DMS114 treated with DMSO at 0.1 percent for 48 hours (cell line): ENCODE data around the gene SYTL2.
"Not testable (repeated sequence)": the region's sequence is repeated elsewhere in the genome, so short reads cannot be mapped to it uniquely, and the experiment has no call there.

Experiments used
- DNase-seq: peaks from one replicate; lab custom pipeline; 2025; ENCODE audit not compliant: unreplicated experiment; lab: John Stamatoyannopoulos, UW

SYTL2 gene, protein sequence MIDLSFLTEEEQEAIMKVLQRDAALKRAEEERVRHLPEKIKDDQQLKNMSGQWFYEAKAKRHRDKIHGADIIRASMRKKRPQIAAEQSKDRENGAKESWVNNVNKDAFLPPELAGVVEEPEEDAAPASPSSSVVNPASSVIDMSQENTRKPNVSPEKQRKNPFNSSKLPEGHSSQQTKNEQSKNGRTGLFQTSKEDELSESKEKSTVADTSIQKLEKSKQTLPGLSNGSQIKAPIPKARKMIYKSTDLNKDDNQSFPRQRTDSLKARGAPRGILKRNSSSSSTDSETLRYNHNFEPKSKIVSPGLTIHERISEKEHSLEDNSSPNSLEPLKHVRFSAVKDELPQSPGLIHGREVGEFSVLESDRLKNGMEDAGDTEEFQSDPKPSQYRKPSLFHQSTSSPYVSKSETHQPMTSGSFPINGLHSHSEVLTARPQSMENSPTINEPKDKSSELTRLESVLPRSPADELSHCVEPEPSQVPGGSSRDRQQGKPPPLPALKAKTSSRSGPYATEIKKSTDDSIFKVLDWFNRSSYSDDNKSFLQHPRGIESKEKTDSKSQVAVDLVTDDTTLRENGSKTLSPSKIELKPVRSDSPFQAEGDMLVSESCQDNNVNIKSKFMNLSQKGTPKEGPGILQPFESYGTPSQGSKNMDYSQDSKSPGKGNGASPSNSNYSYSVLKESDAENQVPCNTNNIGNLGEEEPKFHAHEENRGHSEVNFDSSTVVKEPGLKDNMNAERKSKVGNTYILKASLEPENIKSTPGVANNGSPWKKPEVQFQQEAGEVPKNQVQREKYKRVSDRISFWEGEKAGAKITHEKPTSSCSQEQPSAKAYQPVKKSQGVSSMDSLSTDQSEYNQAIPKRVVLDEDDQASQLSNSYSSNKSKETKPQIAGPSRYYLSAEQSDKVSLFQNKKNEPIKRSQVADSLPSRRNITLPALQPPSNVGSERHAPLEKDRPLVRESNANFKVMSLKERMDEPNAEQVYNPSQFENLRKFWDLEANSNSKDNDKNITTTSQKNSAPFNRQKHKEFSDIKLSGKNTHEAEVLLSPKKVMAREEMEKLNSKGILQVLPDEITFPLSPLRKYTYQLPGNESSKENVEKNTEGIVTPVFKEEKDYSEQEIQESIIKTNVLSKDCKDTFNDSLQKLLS (N-terminal part only)

DNA sequence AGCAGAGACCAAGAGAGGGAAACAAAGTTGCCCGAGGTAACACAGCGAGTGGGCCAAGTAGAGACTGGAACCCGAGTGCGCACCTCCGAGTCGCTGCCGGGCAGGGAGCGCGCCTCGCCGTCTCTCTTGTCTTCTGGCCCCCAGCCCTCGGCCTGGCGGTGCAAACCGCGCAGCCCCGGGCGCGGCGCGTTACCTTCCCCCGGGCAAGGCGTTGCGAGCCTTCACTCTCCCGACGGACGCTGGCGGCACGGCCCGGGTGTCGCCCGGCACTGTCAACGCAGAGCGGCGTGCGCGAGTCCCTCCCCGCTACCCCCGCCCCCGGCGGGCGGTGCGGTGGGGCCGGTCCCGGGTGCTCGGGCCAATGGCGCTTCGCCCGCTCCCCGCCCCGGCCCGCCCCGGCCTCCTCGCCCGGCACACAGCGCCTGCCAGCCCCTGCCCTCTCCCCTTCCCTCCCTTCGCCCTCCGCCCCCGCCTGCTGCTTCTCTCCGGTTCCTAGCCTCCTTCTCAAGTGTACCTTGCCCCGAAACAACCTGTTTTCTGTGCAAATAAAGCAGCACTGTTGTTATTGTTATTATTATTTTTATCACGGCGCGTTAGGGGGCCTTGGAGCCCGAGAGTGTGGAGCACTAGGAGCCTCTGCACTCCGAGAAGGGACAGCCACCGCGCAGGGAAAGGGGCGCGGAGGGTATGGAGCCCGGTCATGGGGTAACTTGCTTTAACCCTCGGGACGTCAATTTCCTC is at the start of gene SYTL2:
SYTL2 (minus strand) TSS at position 271 of the 741 bp plus-strand sequence. CDS start 53,416 bp downstream, outside the sequence.
- DNase-seq = peak; percentile 4

DNA sequence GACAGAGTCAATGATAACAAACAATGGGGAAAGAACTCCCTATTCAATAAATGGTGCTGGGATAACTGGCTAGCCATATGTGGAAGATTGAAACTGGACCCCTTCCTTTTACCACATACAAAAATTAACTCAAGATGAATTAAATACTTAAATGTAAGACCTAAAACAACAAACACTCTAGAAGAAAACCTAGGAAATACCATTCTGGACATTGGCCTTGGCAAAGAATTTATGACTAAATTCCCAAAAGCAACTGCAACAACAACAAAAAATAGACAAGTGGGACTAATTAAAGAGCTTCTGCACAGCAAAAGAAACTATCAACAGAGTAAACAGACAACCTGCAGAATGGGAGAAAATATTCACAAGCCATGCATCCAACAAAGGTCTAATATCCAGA is 48.6 kb upstream of the SYTL2 start:
- not testable (repeated sequence) for DNase-seq

DNA sequence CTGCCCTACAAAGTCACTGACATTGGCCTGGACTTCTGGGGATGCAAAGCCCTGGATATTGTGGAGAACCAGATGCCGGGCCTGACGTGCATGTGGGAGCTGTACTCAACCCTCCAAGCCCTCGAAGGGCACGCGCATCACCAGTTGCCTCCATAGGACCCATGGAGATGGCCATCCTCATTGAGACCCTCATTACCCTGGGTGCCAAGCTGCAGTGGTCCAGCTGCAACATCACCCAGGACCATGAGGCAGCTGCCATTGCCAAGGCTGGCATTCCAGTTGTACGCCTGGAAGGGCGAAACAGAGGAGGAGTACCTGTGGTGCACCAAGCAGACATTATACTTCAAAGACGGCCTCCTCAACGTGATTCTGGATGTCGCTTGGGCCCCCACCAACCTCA is 46.2 kb upstream of the SYTL2 start:
- no peak for DNase-seq

DNA sequence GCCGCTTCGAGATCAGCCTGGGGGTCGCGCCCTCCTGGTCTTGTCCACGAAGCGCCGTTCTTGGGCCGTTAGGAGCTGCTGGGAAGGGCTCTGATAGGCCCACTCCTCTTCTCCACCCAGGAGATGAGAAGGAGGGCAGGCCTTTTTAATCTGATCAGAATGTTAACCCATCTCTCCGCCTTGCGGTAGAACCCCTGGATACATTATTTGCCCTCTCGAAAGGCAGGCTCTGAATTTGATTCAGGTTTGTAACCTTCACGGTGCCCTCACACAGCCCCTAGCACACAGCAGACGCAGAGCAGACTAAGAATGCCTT is 44.4 kb upstream of the SYTL2 start, which contains the start of gene CCDC83:
CCDC83 (plus strand) TSS at position 43 of the 316 bp plus-strand sequence. CDS start 9,741 bp downstream, outside the sequence.
- no peak for DNase-seq

DNA sequence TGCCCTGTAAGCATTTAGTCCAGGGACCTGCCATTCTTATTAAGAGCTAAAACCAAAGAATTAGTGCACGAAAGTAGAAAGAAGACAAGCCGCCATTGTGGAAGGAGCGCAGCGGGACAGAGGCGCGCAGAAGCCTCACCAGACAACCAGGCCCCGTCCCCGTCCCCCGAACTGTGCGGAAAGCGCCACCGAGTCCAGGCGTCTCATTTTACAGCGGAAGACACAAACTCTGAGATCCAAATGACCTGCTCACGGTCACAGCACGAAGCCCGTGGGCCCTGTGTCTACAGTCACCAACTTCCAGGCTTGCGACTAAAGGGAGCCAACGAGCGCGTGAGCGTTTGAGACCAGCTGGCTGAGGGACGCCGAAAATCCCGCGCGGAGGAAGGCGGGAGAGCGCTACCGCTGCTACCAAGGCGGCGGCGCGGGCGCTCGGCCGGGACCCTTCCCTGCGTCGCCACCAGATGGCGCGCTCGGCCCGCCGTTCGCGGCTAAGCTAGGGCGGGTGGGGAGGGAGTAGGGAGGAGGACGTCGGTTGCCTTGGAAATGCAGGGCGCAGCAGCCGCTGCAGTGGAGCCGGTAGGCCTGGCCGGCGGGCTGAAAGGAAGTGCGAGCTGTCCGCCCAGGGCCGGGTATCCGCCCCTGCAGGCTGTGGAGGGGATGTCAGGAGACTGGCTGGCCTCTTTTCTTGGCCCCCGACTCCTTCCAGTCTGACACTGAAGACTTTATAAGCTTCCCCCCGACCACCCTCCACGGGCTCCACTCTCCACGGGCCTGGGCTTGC is 43.8 kb upstream of the SYTL2 start:
- DNase-seq = peak; percentile 91

DNA sequence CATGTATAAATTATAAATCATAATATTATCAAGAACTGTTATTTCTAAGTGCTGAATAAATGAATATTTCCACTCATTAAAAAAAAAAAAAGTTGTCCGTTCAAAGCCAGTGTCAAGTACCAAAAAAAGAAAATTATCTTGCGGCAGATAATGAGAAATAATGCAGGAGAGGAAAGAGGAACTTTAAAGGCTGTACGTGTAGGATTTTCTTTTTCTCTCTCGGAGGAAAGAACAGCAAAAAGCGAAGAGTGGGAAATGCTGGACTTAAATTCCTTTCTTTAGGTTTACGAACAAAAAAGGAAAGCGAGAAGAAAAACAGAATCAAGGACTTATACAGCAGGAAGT is 43.2 kb upstream of the SYTL2 start:
- DNase-seq = no peak

DNA sequence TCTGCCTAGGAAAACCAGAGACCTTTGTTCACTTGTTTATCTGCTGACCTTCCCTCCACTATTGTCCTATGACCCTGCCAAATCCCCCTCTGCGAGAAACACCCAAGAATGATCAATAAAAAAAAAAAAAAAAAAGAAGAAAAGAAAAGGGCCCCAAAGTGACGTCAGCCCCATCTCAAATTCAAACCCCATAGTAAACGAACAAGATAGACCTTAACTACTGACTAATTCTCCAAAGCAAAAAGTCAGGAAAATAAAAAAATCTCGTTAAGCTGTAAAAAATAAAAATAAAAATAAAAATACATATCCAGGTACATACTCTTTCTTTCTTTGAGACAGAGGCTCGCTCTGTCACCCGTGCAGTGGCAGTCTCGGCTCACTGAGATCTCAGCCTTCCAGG is 42.6 kb upstream of the SYTL2 start:
- not testable (repeated sequence) for DNase-seq

DNA sequence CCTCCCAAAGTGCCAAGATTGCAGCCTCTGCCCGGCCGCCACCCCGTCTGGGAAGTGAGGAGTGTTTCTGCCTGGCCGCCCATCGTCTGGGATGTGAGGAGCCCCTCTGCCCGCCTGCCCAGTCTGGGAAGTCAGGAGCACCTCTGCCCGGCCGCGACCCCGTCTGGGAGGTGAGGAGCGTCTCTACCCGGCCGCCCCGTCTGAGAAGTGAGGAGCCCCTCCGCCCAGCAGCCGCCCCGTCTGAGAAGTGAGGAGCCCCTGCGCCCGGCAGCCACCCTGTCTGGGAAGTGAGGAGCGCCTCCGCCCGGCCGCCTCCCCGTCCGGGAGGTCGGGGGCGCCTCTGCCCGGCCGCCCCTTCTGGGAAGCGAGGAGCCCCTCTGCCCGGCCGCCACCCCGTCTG is 41.8 kb upstream of the SYTL2 start:
- not testable (repeated sequence) for DNase-seq

DNA sequence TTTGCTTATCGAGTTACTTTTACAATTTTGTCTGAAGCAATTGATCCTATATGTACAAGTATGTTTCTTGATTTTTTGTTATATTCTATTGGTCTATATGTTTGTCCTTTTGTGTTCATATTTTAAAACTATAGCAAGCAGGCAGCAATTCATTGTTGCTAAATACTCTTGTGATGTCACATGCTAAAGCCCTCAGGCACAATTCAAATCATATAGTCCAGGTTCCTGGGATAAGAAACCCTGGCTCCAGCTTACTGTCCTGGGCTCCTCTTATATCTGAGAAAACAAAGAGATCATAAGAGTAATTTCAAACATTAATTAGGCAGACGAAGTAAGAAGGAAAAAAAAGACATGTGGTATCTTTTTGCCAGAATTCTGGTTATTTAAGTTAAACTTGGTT is 37.6 kb upstream of the SYTL2 start:
- DNase-seq = no peak

DNA sequence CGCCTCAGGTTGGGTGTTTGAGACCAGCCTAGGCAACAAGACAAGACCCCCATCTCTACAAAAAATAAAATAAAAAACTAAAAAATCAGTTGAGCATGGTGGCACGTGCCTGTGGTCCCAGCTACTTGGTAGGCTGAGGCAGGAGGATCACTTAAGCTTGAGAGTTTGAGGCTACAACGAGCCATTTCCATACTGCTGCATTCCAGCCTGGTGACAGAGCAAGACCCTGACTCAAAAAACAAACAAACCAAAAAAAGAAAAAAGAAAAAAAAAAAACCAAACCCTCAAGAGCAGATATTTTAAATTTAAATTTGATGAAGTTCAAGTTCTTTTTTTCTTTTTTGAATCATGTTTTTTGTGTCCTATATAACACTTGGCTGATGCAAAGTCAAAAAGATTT is 37.1 kb upstream of the SYTL2 start:
- DNase-seq = no peak

DNA sequence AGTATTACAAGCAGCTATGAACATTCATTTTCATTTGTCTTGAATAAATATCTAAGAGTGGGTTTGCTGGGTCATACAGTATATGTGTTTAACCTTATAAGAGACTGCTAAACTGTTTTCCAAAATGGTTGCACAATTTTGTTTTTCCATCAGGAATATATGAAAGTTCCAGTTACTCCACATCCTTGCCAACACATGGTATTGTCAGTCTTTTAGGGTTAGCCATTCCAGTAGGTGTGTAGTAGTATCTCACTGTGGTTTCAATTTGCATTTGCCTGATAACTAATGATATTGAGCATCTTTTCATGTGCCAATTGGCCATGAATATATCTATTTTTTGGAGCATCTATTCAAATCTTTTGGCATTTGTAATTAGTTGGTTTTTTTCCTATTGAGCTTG is 36.5 kb upstream of the SYTL2 start:
- no peak for DNase-seq

DNA sequence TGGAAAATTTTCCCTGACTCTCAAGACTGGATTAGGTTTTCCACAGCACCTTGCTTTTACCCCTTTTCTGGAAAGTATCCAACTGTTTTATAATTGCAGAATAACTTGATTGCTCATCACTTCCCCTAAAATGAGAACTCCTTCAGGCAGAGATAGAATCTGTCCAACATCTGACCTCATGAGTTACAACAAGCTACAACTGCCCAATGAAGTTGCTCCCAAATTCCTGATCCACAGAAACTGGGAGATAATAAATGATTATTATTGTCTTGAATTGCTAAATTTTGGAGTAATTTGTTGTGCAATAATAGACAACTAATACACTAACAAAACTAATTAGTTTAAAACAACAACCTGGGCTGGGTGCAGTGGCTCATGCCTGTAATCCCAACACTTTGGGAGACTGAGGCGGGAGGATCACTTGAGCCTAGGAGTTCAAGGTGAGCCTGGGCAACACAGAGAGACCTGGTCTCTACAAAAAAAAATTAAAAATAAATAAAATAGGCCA is 34.2 kb upstream of the SYTL2 start:
- DNase-seq = no peak

DNA sequence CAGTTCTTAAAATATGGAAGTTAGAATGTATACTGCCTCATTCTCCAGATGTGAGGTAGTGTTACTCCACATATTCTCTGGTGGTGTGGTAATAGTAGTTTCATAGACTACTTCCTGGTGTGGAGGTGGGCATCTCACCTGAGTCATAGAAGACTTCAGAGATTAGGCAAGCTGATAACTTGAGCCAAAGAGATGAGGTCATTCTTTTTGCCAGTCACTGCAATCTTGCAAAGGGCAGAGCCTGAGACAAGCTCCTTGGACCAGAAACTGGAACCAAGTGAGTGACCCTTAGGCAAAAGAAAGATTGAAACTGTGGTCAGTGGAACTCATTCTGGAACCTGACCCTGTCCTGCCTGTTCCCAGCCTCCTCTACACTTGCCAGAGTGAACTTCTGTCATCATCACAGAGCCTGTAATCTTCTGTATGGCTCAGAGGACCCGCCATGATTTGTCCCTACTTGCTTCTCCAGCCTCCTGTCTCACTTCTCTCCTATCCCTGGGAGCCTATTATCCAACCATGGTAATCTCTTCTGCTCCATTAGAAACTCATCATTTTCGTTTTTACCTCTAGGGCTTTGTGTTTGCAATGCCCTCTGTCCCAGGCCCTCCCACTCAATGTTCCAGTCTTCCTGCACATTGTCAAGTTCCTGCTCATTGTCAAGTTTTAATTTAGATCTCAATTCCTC is 33.6 kb upstream of the SYTL2 start:
- DNase-seq = no peak

DNA sequence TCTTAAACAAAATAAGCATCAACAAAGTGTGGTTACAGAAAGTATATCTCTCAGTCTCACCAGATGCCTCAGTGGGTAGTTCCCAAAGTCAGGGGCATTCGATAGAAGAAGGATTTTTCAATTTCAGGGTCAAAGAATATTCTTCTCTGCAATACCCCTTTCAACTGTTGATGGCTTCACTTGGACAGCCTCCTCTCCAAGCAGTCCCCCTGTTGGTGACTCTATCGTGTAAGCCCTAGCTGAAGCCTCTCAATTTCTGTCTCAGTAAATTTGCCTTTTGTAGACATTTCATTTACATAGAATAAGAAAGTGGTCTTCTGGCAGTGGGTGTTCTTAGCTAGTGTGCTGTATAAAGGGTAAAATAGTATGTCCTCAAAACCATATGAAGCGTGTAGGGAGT is 33.0 kb upstream of the SYTL2 start:
- DNase-seq = no peak

DNA sequence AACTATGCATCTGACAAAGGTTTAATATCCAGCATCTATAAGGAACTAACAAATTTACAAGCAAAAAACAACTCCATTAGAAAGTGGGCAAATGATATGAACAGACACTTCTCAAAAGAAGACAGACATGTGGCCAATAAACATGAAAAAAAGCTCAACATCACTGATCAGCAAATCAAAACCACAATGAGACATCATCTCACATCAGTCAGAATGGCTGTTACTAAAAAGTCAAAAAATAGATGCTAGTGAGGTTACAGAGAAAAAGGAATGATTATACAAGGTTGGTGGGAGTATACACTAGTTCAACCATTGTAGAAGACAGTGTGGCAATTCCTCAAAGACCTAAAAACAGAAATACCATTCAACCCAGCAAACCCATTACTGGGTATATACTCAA is 30.0 kb upstream of the SYTL2 start:
- DNase-seq = not testable (repeated sequence)

DNA sequence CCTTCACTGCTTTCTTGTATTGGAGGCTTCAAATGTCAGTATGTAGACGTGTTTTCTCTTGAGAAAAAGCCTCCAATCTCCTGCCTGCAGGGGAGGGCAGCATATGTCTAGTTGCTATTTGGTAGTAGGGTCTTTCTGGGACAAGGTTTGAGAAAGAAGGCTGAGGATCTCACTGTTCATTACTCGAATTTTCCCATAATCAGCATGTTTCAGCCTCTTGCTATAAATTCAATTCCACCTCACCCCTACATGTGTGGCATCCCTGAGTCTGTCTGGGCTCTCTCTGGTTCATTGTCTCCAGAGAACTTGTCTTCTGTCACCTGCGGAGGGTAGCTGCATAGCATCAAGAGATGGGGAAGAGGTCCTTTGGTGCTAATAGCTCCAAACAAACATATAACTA is 24.8 kb upstream of the SYTL2 start:
- no peak for DNase-seq

DNA sequence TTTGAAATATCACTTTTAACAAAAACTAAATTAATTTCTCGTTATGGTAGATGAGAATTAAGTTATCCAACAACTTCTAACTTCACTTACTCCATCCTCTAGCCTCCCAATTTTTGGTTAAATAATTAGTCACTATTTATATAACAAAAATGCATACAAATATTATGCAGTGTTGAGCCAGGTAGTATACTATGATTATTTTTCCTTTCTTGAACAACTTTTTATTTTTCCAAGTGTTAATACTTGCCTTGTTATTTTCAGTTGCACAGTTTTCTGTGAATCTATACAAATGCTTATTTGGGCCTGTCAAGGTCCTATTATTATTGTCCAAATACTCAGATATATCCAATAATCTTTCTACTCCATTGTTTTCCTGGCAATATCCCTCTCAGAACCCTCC is 24.3 kb upstream of the SYTL2 start:
- DNase-seq = no peak

DNA sequence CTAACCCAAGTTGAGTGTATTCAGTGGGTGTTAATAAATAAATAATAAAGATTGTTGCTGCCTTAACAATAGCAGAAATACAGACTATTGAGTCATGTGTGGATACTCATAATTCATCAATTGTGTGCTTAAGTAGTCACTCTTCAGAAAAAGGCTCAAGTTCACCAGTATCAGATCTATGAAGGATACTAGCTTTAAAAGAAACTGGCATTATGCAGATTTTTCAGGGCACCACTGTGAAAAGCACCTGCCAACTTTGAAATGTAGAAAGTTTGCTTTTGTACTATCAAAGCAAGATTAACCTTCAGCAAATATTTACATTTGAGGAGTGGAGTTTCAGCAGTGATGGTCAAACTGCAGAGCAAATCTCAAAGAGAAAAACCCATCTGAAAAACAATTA is 20.1 kb upstream of the SYTL2 start:
- DNase-seq = no peak

DNA sequence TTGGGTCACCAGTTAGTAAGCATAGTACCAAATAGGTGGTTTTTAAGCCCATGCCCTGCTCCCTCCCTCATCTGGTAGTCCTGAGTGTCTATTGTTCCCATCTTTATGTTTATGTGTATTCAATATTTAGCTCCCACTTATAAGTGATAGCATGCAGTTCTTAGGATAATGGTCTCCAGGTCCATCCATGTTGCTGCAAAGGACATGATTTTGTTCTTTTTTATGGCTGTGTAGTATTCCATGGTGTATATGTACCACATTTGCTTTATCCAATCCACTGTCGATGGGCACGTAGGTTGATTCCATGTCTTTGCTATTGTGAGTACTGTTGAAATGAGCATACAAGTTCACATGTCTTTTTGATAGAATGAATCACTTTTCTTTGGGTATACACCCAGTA is 18.2 kb upstream of the SYTL2 start:
- no peak for DNase-seq

DNA sequence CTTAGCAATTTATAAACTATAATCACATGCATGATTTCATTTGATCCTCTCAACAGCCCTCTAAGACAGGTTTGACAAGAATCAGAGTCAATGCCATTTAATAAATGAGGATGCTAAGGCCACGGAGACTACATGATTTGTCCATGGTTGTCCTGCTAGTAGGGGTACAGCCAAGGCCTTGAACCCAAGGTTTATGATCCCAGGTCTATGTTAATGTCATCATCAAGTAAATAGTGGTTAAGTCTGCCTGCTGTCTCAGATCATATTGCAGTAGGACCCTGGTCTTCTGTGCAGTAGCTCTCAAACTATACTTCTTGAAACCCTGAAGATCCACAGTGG is 17.7 kb upstream of the SYTL2 start:
- DNase-seq = no peak
